Nephron (organoid): ENCODE results near the gene CPEB4.

Source experiments
- H3K27ac Mint-ChIP-seq, 3 experiments: 2 replicates each; pipeline ENCODE4 v1.8.0; 2020; ENCODE audit warnings: mixed read lengths in 3 of 3, mild to moderate bottlenecking in 2 of 3, moderate library complexity in 1 of 3
- H3K27me3 Mint-ChIP-seq: 2 replicates; pipeline ENCODE4 v1.8.0; 2021; ENCODE audit warnings: low read depth, mild to moderate bottlenecking, moderate library complexity, mixed read lengths
- H3K36me3 Mint-ChIP-seq: 2 replicates; pipeline ENCODE4 v1.8.0; 2020; ENCODE audit warnings: low read depth, mixed read lengths
- H3K4me1 Mint-ChIP-seq: 2 replicates; pipeline ENCODE4 v1.8.0; 2020; ENCODE audit warnings: mixed read lengths
- H3K4me3 Mint-ChIP-seq, 3 experiments: 2 replicates each; pipeline ENCODE4 v1.8.0; 2020; ENCODE audit warnings: mild to moderate bottlenecking in 3 of 3, mixed read lengths in 3 of 3, moderate library complexity in 2 of 3
- H3K9me3 Mint-ChIP-seq: 2 replicates; pipeline ENCODE4 v1.8.0; 2020; ENCODE audit warnings: mixed read lengths
- TF ChIP-seq, protein P1 (sequence below), 3 experiments: fragments of 200-600 bp; sonication (generic); IDR thresholded peaks; one replicate each; pipeline ENCODE4 v1.5.0; 2021; ENCODE audit warnings: antibody characterized with exemption in 3 of 3; ENCODE audit not compliant: unreplicated experiment in 3 of 3

Gene CPEB4

DNA sequence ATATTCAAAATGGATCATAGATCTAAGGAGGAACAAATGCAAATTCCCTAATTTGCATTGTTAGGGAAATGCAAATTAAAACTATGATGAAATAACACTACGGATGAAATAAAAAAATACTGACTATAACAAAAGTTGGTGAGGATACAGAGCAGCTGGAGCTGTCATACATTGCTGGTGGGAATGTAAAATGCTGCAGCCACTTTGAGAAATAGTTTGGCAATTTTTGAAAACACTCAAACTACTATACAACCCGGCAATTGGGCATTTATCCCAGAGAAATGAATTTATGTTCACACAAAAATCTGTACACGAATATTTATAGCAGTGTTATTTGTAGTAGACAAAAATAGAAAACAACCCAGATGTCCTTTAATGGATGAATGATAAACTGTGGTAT, 123.3 kb downstream of the CPEB4 start:
- TF ChIP-seq, protein P1, sequence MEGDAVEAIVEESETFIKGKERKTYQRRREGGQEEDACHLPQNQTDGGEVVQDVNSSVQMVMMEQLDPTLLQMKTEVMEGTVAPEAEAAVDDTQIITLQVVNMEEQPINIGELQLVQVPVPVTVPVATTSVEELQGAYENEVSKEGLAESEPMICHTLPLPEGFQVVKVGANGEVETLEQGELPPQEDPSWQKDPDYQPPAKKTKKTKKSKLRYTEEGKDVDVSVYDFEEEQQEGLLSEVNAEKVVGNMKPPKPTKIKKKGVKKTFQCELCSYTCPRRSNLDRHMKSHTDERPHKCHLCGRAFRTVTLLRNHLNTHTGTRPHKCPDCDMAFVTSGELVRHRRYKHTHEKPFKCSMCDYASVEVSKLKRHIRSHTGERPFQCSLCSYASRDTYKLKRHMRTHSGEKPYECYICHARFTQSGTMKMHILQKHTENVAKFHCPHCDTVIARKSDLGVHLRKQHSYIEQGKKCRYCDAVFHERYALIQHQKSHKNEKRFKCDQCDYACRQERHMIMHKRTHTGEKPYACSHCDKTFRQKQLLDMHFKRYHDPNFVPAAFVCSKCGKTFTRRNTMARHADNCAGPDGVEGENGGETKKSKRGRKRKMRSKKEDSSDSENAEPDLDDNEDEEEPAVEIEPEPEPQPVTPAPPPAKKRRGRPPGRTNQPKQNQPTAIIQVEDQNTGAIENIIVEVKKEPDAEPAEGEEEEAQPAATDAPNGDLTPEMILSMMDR (IDR thresholded peaks at IDR 0.05; ENCODE audit: unreplicated experiment in 3 of 3) = no peak
- no peak overlapping the region for H3K4me3 Mint-ChIP-seq
- H3K27me3 Mint-ChIP-seq = no peaks in the 10 kb centered on the region
- H3K9me3 Mint-ChIP-seq = no peaks in the 10 kb centered on the region
- H3K36me3 Mint-ChIP-seq = no peaks in the 10 kb centered on the region
- H3K4me1 Mint-ChIP-seq = no peaks in the 10 kb centered on the region
- H3K27ac Mint-ChIP-seq = no peak overlapping the region
